OCI-M1 (cell line): ENCODE data around the gene NTN5.
A peak's percentile ranks its signal among the peaks of the same experiment; 100 is the strongest.
"Not testable (repeated sequence)": the region's sequence is repeated elsewhere in the genome, so short reads cannot be mapped to it uniquely, and the experiment has no call there.

Experiments used
- DNase-seq: peaks from one replicate; lab custom pipeline; 2025; lab: John Stamatoyannopoulos, UW

The NTN5 gene

GRCh38 chr19:48672994-48673393, at the start of gene NTN5:
NTN5 (minus strand) TSS chr19:48673017; CDS start chr19:48670986, 2,031 bp downstream.
- DNase-seq, result no peak

- no peak for DNase-seq
Observed at GRCh38 chr19:48722196-48722708, 49.4 kb upstream of the NTN5 start.

- peak; percentile 97 for DNase-seq
Observed at GRCh38 chr19:48720613-48721296, 47.9 kb upstream of the NTN5 start.

GRCh38 chr19:48720251-48720612, 47.4 kb upstream of the NTN5 start:
- DNase-seq, result no peak

- DNase-seq, result no peak
Observed at GRCh38 chr19:48719263-48720171, 46.7 kb upstream of the NTN5 start, which contains the start of gene MAMSTR. MAMSTR (minus strand) TSS chr19:48719725; CDS start chr19:48719031, 694 bp downstream.

GRCh38 chr19:48718711-48719231, 46.0 kb upstream of the NTN5 start:
- no peak for DNase-seq

- DNase-seq, result not testable (repeated sequence)
Observed at GRCh38 chr19:48718106-48718505, 45.3 kb upstream of the NTN5 start.

GRCh38 chr19:48716562-48717291, 43.9 kb upstream of the NTN5 start:
- DNase-seq, result no peak

- DNase-seq, result no peak
Observed at GRCh38 chr19:48715681-48716171, 42.9 kb upstream of the NTN5 start.

GRCh38 chr19:48714759-48715675, 42.2 kb upstream of the NTN5 start:
- no peak for DNase-seq

- DNase-seq, result peak; percentile 100
Observed at GRCh38 chr19:48713864-48714755, 41.3 kb upstream of the NTN5 start.

GRCh38 chr19:48713041-48713863, 40.4 kb upstream of the NTN5 start:
- no peak for DNase-seq

GRCh38 chr19:48711106-48711662, 38.4 kb upstream of the NTN5 start:
- DNase-seq, result no peak

GRCh38 chr19:48708471-48708870, 35.7 kb upstream of the NTN5 start:
- DNase-seq, result no peak

- DNase-seq, result no peak
Observed at GRCh38 chr19:48705431-48705830, 32.6 kb upstream of the NTN5 start.

- DNase-seq, result no peak
Observed at GRCh38 chr19:48703316-48703715, 30.5 kb upstream of the NTN5 start.

- DNase-seq, result no peak
Observed at GRCh38 chr19:48702701-48703100, 29.9 kb upstream of the NTN5 start.

GRCh38 chr19:48698046-48698445, 25.2 kb upstream of the NTN5 start:
- DNase-seq, result peak; percentile 79
